T-cell (primary cell): ENCODE data around the gene KRTAP5-3. TPM values are rescaled to one million over a fixed set of nuclear protein-coding genes. Genes with fewer than 3 reads are reported as not detected.
A peak's percentile ranks its signal among the peaks of the same experiment; 100 is the strongest.

Experiments
- ATAC-seq, 4 experiments: fragments of 200-7000 bp in 3 of 4; fragments of 150-1000 bp in 1 of 4; cut with Tn5 transposase; replicated peaks in 1 of 4; 1 replicate in 3 of 4; 2 replicates in 1 of 4; pipeline ENCODE4 v1.10.0; 2021; ENCODE audit warnings: moderate library complexity in 3 of 4, mild to moderate bottlenecking in 2 of 4, moderate number of reproducible peaks in 1 of 4
- CTCF ChIA-PET, 2 donors: fragments of 300-600 bp; sonication (Branson Sonifier 250); formaldehyde crosslinking; loops; one replicate each; lab custom pipeline; 2022; ENCODE audit warnings: antibody characterized with exemption in 2 of 2; lab: Charles Lee
- POLR2A ChIA-PET, 2 donors: fragments of 300-600 bp; sonication (Branson Sonifier 250); formaldehyde crosslinking; loops; one replicate each; lab custom pipeline; 2022; ENCODE audit warnings: antibody characterized with exemption in 2 of 2; lab: Charles Lee
- DNase-seq, 35 experiments: peaks; one replicate each; pipeline versions ENCODE4 v3.0.0 to v3.0.0-alpha.2; 2013 to 2023
- H3K27ac ChIP-seq: one replicate; pipeline ENCODE4 v1.5.1; 2013; ENCODE audit warnings: low read length
- H3K27me3 ChIP-seq, 2 experiments: replicated peaks in 1 of 2; 1 replicate in 1 of 2; 2 replicates in 1 of 2; pipeline versions ENCODE4 v1.6.1 to v1.7.0; 2013; ENCODE audit warnings: low read length in 1 of 2, mixed read lengths in 1 of 2; ENCODE audit not compliant: control insufficient read depth in 2 of 2, insufficient read depth in 2 of 2; ENCODE audit errors: extremely low read depth in 1 of 2
- H3K36me3 ChIP-seq, 2 donors: 1 replicate in 1 of 2; 2 replicates in 1 of 2; pipeline versions ENCODE4 v1.6.1 to v1.7.0; 2013; ENCODE audit warnings: low read length in 1 of 2; ENCODE audit not compliant: control insufficient read depth in 2 of 2, insufficient read depth in 1 of 2; ENCODE audit errors: extremely low read depth in 1 of 2
- H3K4me1 ChIP-seq, 2 experiments: 1 replicate in 1 of 2; 2 replicates in 1 of 2; pipeline versions ENCODE4 v1.6.1 to v1.7.0; 2013; ENCODE audit warnings: low read length in 2 of 2, mixed read lengths in 1 of 2; ENCODE audit not compliant: insufficient read depth in 2 of 2, control insufficient read depth in 1 of 2; ENCODE audit errors: extremely low read depth in 1 of 2
- H3K4me3 ChIP-seq, 2 donors: 1 replicate in 1 of 2; 2 replicates in 1 of 2; pipeline versions ENCODE4 v1.5.1 to v1.7.0; 2013; ENCODE audit warnings: mild to moderate bottlenecking in 2 of 2, low read length in 1 of 2, moderate library complexity in 1 of 2; ENCODE audit not compliant: control insufficient read depth in 1 of 2; ENCODE audit errors: extremely low read depth in 1 of 2
- H3K9me3 ChIP-seq: 2 replicates; pipeline ENCODE4 v1.7.0; 2013
- H3K27ac Mint-ChIP-seq, 2 donors: one replicate each; pipeline ENCODE4 v1.8.0; 2020 to 2021; ENCODE audit warnings: mild to moderate bottlenecking in 2 of 2, mixed read lengths in 2 of 2
- H3K27me3 Mint-ChIP-seq, 2 donors: one replicate each; pipeline ENCODE4 v1.8.0; 2021 to 2022; ENCODE audit warnings: mixed read lengths in 2 of 2
- H3K36me3 Mint-ChIP-seq: one replicate; pipeline ENCODE4 v1.8.0; 2021; ENCODE audit warnings: mixed read lengths
- H3K4me1 Mint-ChIP-seq, 3 donors: one replicate each; pipeline ENCODE4 v1.8.0; 2020 to 2022; ENCODE audit warnings: mixed read lengths in 3 of 3, mild to moderate bottlenecking in 1 of 3
- H3K4me3 Mint-ChIP-seq, 3 donors: one replicate each; pipeline ENCODE4 v1.8.0; 2020 to 2022; ENCODE audit warnings: mild to moderate bottlenecking in 3 of 3, mixed read lengths in 3 of 3, moderate library complexity in 3 of 3
- H3K9me3 Mint-ChIP-seq, 3 donors: one replicate each; pipeline ENCODE4 v1.8.0; 2020 to 2022; ENCODE audit warnings: mixed read lengths in 3 of 3
- WGBS: methylation state at CpG from one replicate; pipeline ENCODE4 v1.1.5; 2013; ENCODE audit warnings: missing lambda C conversion rate; ENCODE audit not compliant: insufficient coverage; 5-methylcytosine and 5-hydroxymethylcytosine counted together
- total RNA-seq, 35 experiments: library from RNA in 6 of 35; stranded (reverse) in 6 of 35; fragments of 120-200 nt in 1 of 35; gene quantifications; one replicate each; pipeline versions ENCODE4 v1.2.1 to v1.2.4 and lab custom pipeline; 2013 to 2026

The KRTAP5-3 gene
- total RNA-seq, 5 donors from 2014 or later (not counting 1 experiment from before 2014, with no cell fraction given): not detected

DNA sequence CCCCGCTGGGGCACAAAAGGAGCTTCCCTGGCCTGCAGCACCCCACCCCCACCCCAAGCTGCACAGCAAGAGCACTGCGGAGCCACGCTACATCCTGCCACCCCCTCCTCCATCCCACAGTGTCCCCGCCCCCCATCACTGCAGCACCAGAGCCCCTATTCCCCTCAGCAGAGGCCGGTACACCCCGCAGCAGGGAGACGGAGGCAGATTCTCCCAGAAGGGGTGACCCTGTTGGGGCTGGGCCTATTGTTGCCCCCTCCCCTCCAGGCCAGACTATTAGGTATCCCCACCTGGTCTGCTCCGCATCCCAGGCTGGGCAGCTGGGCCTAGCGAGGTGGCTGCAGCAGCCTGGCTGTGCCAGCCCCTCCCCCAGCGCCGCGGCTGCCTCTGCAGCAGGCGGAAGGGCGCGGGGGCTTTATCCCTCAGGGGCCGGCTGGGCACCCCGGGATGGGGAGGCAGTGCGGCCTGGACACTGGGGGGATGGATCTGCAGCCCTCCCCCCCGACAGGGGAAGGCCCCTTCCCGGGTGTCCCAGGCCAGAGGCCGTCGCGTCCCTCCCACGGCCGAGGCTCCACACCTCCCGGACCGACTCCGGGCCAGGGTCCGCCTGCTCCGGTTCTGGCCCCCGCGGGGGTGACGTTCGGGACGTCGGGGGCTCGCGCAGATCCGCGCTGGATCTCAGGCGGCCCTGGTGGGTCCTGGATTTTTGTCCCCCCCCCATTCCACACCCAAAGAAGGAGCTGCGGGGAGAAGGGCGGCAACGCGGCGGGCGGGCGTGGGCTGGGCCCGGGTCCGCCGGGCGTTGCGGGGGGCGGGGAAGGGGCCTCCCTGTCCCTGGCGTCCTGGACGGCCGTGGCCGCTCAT lies 37.1 kb downstream of the KRTAP5-3 start:
- peaks cover 26 to 32% (median 27%) of the 10 kb centered on the region in 3 donors for H3K4me1 Mint-ChIP-seq
- no peaks in the 10 kb centered on the region for H3K9me3 ChIP-seq
- no peaks in the 10 kb centered on the region for H3K36me3 ChIP-seq
- peak overlapping the region in 1 of 2 donors; percentile 58 for H3K27ac Mint-ChIP-seq
- peak overlapping the region; percentile 34 for H3K27ac ChIP-seq
- H3K4me3 ChIP-seq: peak overlapping the region; percentile 46 to 67
- ATAC-seq (no peak), DNase-seq (peak in 24 of 35 experiments; percentile 25 to 67 (median 58))
- WGBS: 2% methylated on average over 53 of the region's 58 CpGs
- no peaks in the 10 kb centered on the region for H3K36me3 Mint-ChIP-seq
- peaks cover 2 to 16% of the 10 kb centered on the region in 2 experiments for H3K27me3 ChIP-seq
- no peaks in the 10 kb centered on the region for H3K9me3 Mint-ChIP-seq
- CTCF ChIA-PET: no interaction called here
- H3K4me1 ChIP-seq: peaks cover 12 to 72% of the 10 kb centered on the region in 2 experiments
- POLR2A ChIA-PET: no interaction called here
- H3K4me3 Mint-ChIP-seq: peak overlapping the region; percentile 59 to 73 (median 70)
- peaks cover 0 to 1% of the 10 kb centered on the region in 2 donors for H3K27me3 Mint-ChIP-seq

DNA sequence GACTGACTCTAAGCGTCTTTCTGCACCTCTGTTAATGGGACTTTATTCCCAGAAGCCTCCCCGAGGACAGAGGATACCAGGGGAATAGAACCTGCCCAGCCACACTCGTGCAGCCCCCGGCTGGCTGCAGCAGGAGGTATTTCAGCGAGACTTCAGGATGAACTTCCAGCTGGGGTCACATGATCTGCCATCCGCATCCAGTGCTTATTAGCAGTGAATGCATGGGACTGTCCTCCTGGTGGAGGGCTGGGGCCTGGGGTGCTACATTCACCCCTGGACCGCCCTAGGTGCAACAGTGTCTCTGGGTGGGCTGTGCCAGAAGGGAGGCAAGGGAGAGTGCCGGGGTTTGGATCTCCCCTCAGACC lies 37.8 kb downstream of the KRTAP5-3 start:
- Histone ChIP-seq H3K27ac (no peak overlapping the region), H3K9me3 (no peaks in the 10 kb centered on the region), H3K27me3 (peaks cover 2 to 20% of the 10 kb centered on the region in 2 experiments), H3K4me3 (peak overlapping the region in 1 of 2 donors; percentile 46), H3K36me3 (no peaks in the 10 kb centered on the region), H3K4me1 (peaks cover 12 to 72% of the 10 kb centered on the region in 2 experiments)
- CTCF ChIA-PET: no interaction called here
- Mint-ChIP-seq H3K9me3 (no peaks in the 10 kb centered on the region), H3K27ac (peak overlapping the region in 1 of 2 donors; percentile 58), H3K4me3 (peak overlapping the region; percentile 59 to 73 (median 70)), H3K4me1 (peaks cover 26 to 32% (median 27%) of the 10 kb centered on the region in 3 donors), H3K27me3 (peaks cover 0 to 1% of the 10 kb centered on the region in 2 donors), H3K36me3 (no peaks in the 10 kb centered on the region)
- ATAC-seq (no peak), DNase-seq (peak in 1 of 35 experiments; percentile 20)
- WGBS: 80% methylated on average over 6 of the region's 8 CpGs
- POLR2A ChIA-PET: no interaction called here

DNA sequence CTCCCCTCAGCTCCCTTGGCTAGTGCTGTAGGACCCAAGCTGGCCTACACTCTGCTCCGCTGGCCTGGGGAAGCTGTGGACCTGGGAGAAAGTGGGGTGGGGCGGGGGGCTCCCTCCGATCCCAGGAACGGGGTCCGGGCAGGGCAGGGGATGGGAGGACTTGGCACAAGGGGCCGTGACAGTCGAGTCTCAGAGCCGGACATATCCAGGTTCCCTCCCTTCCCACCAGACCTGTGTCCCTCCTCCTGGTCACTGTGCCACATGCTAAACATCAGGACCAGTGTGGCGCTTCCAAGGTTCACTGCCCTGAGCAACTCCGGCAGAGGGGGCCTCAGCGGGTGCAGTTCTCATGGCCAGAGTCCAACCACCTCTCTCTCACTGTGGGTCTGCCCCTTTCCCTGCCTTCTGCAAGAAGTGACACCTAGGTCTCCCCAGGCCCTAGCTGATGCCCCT lies 38.2 kb downstream of the KRTAP5-3 start:
- ATAC-seq (no peak), DNase-seq (peak in 1 of 35 experiments; percentile 15)
- no peaks in the 10 kb centered on the region for H3K9me3 Mint-ChIP-seq
- ChIA-PET POLR2A (interaction anchor here in 1 of 2 donors (1.0 kb wide), 1 partner anchor 10 kb away, joined by 3 read pairs; no protein-coding TSS in a partner anchor), CTCF (interaction anchor here in 1 of 2 donors (0.7 kb wide), 1 partner anchor 23 kb away, joined by 5 read pairs; no protein-coding TSS in a partner anchor)
- Histone ChIP-seq H3K27ac (no peak overlapping the region), H3K9me3 (no peaks in the 10 kb centered on the region), H3K27me3 (peaks cover 2 to 22% of the 10 kb centered on the region in 2 experiments), H3K4me3 (no peak overlapping the region), H3K36me3 (no peaks in the 10 kb centered on the region), H3K4me1 (peaks cover 12 to 73% of the 10 kb centered on the region in 2 experiments)
- no peaks in the 10 kb centered on the region for H3K36me3 Mint-ChIP-seq
- 92% methylated on average over 9 of the region's 11 CpGs for WGBS
- H3K27me3 Mint-ChIP-seq: peaks cover 0 to 1% of the 10 kb centered on the region in 2 donors
- H3K4me1 Mint-ChIP-seq: peaks cover 26 to 31% (median 27%) of the 10 kb centered on the region in 3 donors
- H3K27ac Mint-ChIP-seq: no peak overlapping the region
- H3K4me3 Mint-ChIP-seq: peak overlapping the region; percentile 59 to 73 (median 70)

DNA sequence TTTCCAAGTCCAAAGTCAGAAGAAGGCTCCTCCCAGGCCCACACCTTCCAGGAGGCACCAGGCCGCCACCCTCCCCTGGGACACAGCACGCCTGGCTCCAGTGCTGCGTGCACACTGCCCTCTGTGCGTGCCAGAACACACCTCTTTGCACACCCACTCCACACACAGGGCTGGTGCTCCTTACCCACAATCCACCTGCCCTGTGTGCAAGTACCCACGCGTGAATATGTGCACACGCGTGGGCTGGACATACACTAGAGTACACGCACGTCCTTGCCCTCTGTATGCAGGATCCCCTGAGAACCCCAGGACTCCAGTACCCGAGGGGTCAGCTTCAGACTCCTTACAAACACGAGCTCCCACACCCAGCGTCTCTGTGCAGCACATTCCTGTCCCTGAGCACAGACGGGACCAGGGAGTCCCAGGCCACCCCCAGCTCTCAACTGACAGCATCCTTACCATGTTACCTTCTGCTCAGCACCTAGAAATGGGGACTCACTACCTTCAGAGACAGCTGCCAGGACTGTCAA lies 38.9 kb downstream of the KRTAP5-3 start:
- Histone ChIP-seq H3K27me3 (peaks cover 0 to 22% of the 10 kb centered on the region in 2 experiments), H3K27ac (no peak overlapping the region), H3K36me3 (no peaks in the 10 kb centered on the region), H3K4me1 (peaks cover 12 to 76% of the 10 kb centered on the region in 2 experiments), H3K4me3 (no peak overlapping the region), H3K9me3 (no peaks in the 10 kb centered on the region)
- WGBS: 90% methylated on average over 14 of the region's 14 CpGs
- ATAC-seq (no peak), DNase-seq (no peak)
- no peaks in the 10 kb centered on the region for H3K36me3 Mint-ChIP-seq
- H3K4me1 Mint-ChIP-seq: peaks cover 26 to 29% (median 27%) of the 10 kb centered on the region in 3 donors
- ChIA-PET CTCF (interaction anchor here in 1 of 2 donors (0.7 kb wide), 1 partner anchor 22 kb away, joined by 5 read pairs; no protein-coding TSS in a partner anchor), POLR2A (interaction anchor here in 1 of 2 donors (1.0 kb wide), 1 partner anchor 10 kb away, joined by 3 read pairs; no protein-coding TSS in a partner anchor)
- no peaks in the 10 kb centered on the region for H3K9me3 Mint-ChIP-seq
- H3K27me3 Mint-ChIP-seq: peaks cover 0 to 1% of the 10 kb centered on the region in 2 donors
- H3K4me3 Mint-ChIP-seq: peak overlapping the region; percentile 14 to 73 (median 57)
- peak overlapping the region; percentile 31 to 55 for H3K27ac Mint-ChIP-seq

GRCh38 chr11:1568441-1568911 lies 39.8 kb downstream of the KRTAP5-3 start:
- H3K4me3 ChIP-seq: no peak overlapping the region
- Mint-ChIP-seq H3K4me1 (peaks cover 19 to 25% (median 21%) of the 10 kb centered on the region in 3 donors), H3K4me3 (peak overlapping the region in 1 of 3 donors; percentile 42), H3K27me3 (peaks cover 0 to 1% of the 10 kb centered on the region in 2 donors), H3K9me3 (no peaks in the 10 kb centered on the region), H3K36me3 (no peaks in the 10 kb centered on the region), H3K27ac (no peak overlapping the region)
- no peaks in the 10 kb centered on the region for H3K9me3 ChIP-seq
- CTCF ChIA-PET: interaction anchor here (0.5 to 0.9 kb wide), 2 partner anchors 22 to 72 kb away, joined by 3 to 4 read pairs; no protein-coding TSS in a partner anchor
- 46% methylated on average over 12 of the region's 13 CpGs for WGBS
- H3K27me3 ChIP-seq: peaks cover 0 to 22% of the 10 kb centered on the region in 2 experiments
- POLR2A ChIA-PET: interaction anchor here (0.6 to 1.8 kb wide), 3 partner anchors 8 to 15 kb away, joined by 3 to 5 read pairs (median 4); no protein-coding TSS in a partner anchor
- no peak for ATAC-seq
- peaks cover 12 to 67% of the 10 kb centered on the region in 2 experiments for H3K4me1 ChIP-seq
- peaks cover 0 to under 1% of the 10 kb centered on the region in 2 donors for H3K36me3 ChIP-seq
- no peak overlapping the region for H3K27ac ChIP-seq
- DNase-seq: peak in 33 of 35 experiments; percentile 37 to 86 (median 66)
